ENCODE measurements around the gene PDLIM3. TPM values are rescaled to one million over a fixed set of nuclear protein-coding genes. Genes with fewer than 3 reads are reported as not detected.
"Not testable (repeated sequence)": the region's sequence is repeated elsewhere in the genome, so short reads cannot be mapped to it uniquely, and the experiment has no call there.

The PDLIM3 gene
- total RNA-seq, 3 donors from 2014 or later: not detected

DNA sequence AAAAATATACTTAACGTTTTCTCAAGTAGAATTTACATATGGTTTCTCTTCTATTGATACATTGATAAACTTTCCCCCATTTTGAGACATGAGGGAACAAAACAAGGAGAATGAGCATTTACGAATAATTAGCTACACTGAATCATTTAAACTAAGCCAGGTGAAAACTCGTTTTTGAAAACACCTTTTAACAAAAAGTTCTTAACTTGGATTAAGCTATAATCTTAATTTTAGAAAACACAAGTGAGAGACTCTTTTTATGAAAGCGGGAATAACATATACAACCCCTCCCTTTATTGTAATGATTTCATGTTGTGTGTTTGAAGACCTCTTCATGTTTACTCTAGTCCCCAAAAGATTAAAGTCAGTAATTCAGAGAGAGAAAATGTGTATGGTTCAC is 20.1 kb downstream of the PDLIM3 start:
- Mint-ChIP-seq H3K36me3 (ENCODE audit: insufficient read depth) (no peaks in the 10 kb centered on the region), H3K9me3 (no peaks in the 10 kb centered on the region), H3K4me1 (ENCODE audit: low read depth) (peaks cover 17% of the 10 kb centered on the region), H3K27me3 (ENCODE audit: low read depth) (peaks cover 44% of the 10 kb centered on the region), H3K4me3 (no peak overlapping the region)
- no peak for ATAC-seq
- DNase-seq: no peak

DNA sequence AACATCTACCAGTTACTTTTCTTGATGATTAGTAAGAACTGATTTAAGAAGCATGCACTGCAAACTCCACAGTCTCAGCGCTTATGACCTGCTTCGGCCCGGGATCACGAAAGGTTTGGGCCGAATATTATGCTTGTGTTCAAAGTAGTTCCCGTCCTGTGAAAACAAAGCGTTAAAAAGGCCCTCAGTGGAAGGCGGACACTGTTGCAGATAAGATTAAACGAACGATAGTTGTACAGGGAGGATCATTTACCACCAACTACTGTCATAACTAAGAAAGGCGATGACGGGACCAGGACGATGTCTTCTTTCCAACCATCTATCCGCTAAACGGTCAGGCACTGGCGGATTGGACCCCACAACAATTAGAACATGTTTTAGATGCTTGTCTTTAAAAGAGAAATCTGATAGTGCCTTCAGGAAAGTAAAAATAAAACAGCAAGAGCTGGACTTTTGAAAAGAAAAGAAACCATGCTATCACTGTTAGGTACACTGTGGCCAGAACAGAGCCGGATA is 21.1 kb downstream of the PDLIM3 start:
- Mint-ChIP-seq H3K36me3 (ENCODE audit: insufficient read depth) (no peaks in the 10 kb centered on the region), H3K4me1 (ENCODE audit: low read depth) (peaks cover 17% of the 10 kb centered on the region), H3K4me3 (no peak overlapping the region), H3K9me3 (no peaks in the 10 kb centered on the region), H3K27me3 (ENCODE audit: low read depth) (peaks cover 40% of the 10 kb centered on the region)
- no peak for DNase-seq
- no peak for ATAC-seq

DNA sequence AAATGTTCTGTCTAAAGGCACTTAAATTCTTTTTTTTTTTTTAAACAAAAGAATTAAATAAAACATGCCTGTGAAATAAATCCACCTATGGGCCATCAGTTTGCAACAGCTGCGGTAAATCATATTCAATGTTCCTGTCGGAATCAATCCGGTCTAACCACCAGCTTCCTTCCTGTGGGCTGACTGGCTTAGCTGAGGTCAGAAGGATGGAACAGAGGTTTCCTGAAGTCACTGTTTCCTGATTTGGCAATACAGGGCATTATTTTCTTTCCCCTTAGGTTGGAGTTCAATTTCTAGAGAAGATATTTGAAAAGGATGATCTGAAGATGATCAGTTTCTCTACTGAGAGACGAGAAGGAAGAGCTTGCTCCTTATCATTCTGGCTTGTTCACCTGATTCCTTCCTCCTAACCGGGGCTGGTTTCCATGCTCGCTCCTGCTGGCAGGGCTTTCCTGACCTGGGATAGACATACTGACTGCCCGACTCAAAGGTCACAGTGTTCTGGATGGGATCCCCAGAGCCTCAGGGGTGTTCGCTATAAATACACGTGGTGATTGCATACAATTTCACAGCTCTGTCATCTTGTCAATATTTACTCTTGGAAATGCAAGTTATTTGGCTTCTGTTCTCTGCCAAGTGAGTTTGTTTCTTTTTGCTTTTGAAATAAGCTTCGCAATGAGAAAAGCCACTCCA is 21.7 kb downstream of the PDLIM3 start:
- peaks cover 17% of the 10 kb centered on the region for H3K4me1 Mint-ChIP-seq (ENCODE audit: low read depth)
- no peak overlapping the region for H3K4me3 Mint-ChIP-seq
- H3K27me3 Mint-ChIP-seq (ENCODE audit: low read depth): peaks cover 40% of the 10 kb centered on the region
- no peaks in the 10 kb centered on the region for H3K36me3 Mint-ChIP-seq (ENCODE audit: insufficient read depth)
- no peaks in the 10 kb centered on the region for H3K9me3 Mint-ChIP-seq
- no peak for ATAC-seq
- no peak for DNase-seq

DNA sequence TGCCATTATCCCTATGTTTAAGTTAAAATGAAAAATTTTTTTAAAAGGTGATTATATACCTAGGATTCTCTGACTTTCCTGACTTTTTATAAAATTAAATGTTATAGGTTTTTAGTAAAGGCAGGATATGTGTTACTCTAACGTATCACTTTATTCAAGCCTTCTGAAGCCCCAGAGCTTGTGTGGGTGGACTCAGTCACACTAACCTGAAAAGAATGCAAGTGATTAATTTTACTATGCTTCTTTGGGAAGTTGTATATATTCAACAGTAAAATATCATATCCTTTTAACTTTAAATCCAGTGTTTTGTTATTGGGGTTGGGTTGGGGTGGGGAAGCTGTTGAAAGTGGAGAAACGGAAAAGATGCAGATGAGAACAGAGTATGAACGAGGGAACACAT is 22.8 kb downstream of the PDLIM3 start:
- Mint-ChIP-seq H3K4me1 (ENCODE audit: low read depth) (peaks cover 17% of the 10 kb centered on the region), H3K4me3 (no peak overlapping the region), H3K27me3 (ENCODE audit: low read depth) (peaks cover 44% of the 10 kb centered on the region), H3K9me3 (no peaks in the 10 kb centered on the region), H3K36me3 (ENCODE audit: insufficient read depth) (no peaks in the 10 kb centered on the region)
- DNase-seq: no peak
- no peak for ATAC-seq

DNA sequence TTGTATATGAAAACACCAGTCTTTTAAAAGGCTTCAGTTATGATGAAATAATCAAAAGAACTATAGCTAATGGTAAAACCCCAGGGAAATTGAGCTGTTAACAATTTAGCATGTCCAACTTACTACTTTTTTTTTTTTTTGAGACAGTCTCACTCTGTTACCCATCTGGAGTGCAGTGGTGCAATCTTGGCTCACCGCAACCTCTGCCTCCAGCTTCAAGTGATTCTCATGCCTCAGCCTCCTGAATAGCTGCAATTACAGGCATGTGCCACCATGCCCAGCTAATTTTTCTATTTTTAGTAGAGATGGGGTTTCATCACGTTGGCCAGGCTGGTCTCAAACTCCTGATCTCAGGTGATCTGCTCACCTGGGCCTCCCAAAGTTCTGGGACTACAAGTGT is 24.1 kb downstream of the PDLIM3 start:
- not testable (repeated sequence) for DNase-seq; H3K4me3 Mint-ChIP-seq; ATAC-seq; H3K36me3 Mint-ChIP-seq (ENCODE audit: insufficient read depth); H3K9me3 Mint-ChIP-seq
- H3K4me1 Mint-ChIP-seq (ENCODE audit: low read depth): peaks cover 17% of the 10 kb centered on the region
- H3K27me3 Mint-ChIP-seq (ENCODE audit: low read depth): peaks cover 45% of the 10 kb centered on the region

DNA sequence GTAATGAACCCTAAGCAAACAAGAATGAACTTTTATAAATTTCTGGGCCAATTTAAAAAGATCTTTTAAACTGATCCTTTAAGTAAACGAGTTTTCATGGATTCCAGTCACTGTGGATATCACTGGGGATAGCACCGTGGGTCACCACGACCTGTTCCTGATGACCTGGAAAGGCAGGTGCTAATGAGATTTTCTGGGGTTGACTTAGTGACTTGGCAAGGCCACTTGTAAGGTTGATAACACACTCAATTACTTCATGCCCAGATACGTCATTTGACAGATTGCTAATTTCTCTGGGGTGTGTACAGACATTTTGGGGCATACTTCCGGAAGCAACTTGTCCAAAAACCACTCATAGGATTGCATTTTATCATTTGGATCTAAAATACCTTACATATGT is 24.5 kb downstream of the PDLIM3 start:
- Mint-ChIP-seq H3K36me3 (ENCODE audit: insufficient read depth) (no peaks in the 10 kb centered on the region), H3K4me3 (no peak overlapping the region), H3K27me3 (ENCODE audit: low read depth) (peaks cover 47% of the 10 kb centered on the region), H3K4me1 (ENCODE audit: low read depth) (peaks cover 17% of the 10 kb centered on the region), H3K9me3 (no peaks in the 10 kb centered on the region)
- DNase-seq (no peak), ATAC-seq (no peak)

DNA sequence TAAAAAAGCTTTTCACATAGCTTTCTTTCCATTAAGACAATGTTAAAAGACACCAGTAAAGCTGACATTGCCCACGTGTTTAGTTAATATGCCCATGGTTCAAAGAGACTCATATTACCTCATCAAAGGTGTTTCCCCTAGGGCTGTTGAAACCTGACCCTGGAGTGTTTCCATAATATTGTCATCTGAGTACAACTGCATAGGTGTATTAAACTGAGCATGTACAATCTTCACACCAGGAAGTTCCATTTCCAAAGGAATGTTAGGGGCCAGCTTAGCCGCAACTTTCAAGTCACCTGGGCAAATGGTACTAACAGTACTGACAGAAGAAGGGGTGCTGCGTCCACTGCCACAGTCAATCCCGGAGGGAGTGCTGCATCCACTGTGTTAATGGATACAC is 27.1 kb downstream of the PDLIM3 start:
- H3K4me1 Mint-ChIP-seq (ENCODE audit: low read depth): peaks cover 7% of the 10 kb centered on the region
- no peak overlapping the region for H3K4me3 Mint-ChIP-seq
- ATAC-seq (no peak), DNase-seq (no peak)
- no peaks in the 10 kb centered on the region for H3K36me3 Mint-ChIP-seq (ENCODE audit: insufficient read depth)
- no peaks in the 10 kb centered on the region for H3K9me3 Mint-ChIP-seq
- H3K27me3 Mint-ChIP-seq (ENCODE audit: low read depth): peaks cover 39% of the 10 kb centered on the region

DNA sequence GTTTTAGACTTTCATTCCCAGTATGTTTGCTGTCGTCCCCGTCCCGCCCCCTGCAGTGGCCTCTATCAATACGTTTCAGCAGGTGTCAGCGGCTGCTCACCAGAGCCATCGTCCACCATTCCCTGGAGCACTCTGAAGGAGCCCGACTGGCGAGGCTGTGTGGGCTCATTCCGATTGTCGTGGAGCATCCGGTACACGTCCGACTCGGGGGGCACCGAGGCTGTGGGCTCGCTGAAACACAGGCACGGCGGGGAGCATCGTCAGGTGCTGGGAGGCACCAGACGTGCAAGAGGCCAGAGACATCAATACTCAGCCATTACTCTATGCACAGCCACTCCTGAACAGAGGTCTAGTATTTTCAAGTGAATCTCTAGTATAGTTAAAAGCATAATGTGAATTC is 28.9 kb downstream of the PDLIM3 start:
- no peaks in the 10 kb centered on the region for H3K36me3 Mint-ChIP-seq (ENCODE audit: insufficient read depth)
- no peaks in the 10 kb centered on the region for H3K4me1 Mint-ChIP-seq (ENCODE audit: low read depth)
- ATAC-seq (no peak), DNase-seq (no peak)
- H3K9me3 Mint-ChIP-seq: no peaks in the 10 kb centered on the region
- no peak overlapping the region for H3K4me3 Mint-ChIP-seq
- peaks cover 35% of the 10 kb centered on the region for H3K27me3 Mint-ChIP-seq (ENCODE audit: low read depth)

DNA sequence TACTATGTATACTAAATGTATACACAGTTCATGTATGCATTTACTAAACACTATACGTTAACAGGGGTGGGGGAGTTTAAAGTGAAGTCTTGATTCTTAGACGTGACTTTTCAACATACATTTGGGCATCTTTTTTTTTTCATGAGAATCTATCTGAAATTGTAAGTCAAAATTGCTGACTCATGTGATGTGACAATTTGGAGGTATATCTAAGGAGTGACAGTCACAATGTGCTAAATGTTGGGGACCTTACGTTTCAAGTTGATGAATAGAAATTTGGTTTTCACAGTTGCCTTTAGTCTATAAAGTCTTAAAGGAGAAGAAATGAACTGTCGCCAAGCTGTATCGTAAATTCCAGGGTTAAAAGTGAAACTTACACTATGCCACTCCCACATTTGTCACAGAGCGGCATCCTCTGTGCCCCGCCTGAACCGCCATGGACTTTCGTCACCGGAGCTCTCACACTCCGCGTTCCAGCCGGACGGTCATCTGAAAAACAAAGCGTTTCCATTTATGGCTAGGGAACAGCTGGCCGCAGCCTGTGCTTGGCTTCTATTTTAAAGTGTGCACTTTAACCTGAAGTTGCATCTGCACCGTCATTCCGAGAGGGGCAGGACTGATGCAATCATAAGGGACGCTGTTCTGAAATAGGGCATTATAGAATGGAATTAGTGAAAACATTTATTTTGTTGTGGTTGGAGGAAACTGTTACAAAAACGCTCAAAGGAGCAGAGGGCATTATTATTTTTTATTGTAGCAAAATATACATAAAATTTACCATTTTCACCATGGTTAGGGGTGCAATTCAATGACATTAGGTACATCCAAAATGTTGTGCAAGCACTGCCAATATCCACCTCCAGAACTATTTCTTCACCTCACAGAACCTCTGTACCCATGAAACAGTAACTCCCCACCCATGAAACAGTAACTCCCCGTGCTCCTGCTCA is 30.9 kb downstream of the PDLIM3 start:
- ATAC-seq: no peak
- peaks cover 31% of the 10 kb centered on the region for H3K27me3 Mint-ChIP-seq (ENCODE audit: low read depth)
- DNase-seq: no peak
- peaks cover 8% of the 10 kb centered on the region for H3K9me3 Mint-ChIP-seq
- no peak overlapping the region for H3K4me3 Mint-ChIP-seq
- H3K4me1 Mint-ChIP-seq (ENCODE audit: low read depth): no peaks in the 10 kb centered on the region
- H3K36me3 Mint-ChIP-seq (ENCODE audit: insufficient read depth): no peaks in the 10 kb centered on the region

DNA sequence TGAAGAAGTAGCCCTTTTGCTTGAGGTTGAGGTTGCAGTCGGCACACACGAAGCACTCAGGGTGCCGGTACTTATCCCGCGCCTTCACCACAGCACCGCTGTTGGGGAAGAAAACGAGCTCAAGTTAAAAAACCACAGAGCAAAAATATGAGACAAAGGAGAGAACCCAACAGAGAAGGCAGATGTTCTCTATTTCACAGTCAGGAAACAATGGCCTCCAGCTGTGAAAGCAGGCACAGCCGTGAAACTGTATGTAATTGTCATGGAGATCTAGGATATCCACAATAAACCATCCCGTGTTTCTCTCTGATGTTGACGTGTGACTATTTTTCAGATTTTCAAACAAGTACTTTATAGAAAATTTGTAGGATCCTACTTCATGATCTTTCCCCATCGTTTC is 32.9 kb downstream of the PDLIM3 start:
- Mint-ChIP-seq H3K4me1 (ENCODE audit: low read depth) (no peaks in the 10 kb centered on the region), H3K36me3 (ENCODE audit: insufficient read depth) (no peaks in the 10 kb centered on the region), H3K27me3 (ENCODE audit: low read depth) (peaks cover 27% of the 10 kb centered on the region), H3K4me3 (no peak overlapping the region), H3K9me3 (peaks cover 8% of the 10 kb centered on the region)
- ATAC-seq (no peak), DNase-seq (no peak)

DNA sequence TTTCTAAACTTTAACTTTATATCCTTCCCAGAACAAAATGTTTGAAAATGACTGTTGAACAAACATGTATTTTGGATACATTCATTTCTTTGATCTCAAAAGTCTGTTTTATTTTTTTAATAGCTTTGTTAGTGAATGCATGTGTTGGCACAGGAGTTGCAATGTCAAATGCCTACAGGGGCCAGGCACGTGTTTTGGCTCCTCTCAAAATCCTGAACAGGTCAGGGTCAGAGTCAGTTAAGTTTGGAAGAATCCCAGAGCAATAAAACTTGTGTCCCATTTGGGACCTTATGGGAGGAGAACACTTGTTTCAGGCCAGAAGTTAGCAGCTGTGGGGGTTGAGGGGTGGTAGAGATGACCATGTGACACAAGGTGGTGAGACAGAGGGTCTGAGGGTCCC is 34.7 kb downstream of the PDLIM3 start:
- peaks cover 8% of the 10 kb centered on the region for H3K9me3 Mint-ChIP-seq
- ATAC-seq (no peak), DNase-seq (no peak)
- no peaks in the 10 kb centered on the region for H3K36me3 Mint-ChIP-seq (ENCODE audit: insufficient read depth)
- no peak overlapping the region for H3K4me3 Mint-ChIP-seq
- H3K27me3 Mint-ChIP-seq (ENCODE audit: low read depth): peaks cover 21% of the 10 kb centered on the region
- no peaks in the 10 kb centered on the region for H3K4me1 Mint-ChIP-seq (ENCODE audit: low read depth)

DNA sequence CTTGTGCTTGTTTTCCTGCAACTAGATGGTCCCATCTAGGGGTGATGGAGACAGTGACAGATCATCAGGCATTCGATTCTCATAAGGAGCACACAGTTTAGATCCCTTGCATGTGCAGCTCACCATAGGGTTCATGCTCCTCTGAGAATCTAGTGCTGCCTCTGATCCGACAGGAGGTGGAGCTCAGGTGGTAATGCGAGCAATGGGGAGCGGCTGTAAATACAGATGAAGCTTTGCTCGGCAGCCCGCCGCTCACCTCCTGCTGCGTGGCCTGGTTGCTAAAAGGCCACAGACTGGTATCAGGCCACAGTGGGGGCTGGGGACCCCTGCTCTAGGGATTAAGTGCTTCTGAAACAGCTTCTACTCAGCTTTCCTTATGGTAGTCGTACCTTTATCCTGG is 35.3 kb downstream of the PDLIM3 start:
- peaks cover 8% of the 10 kb centered on the region for H3K9me3 Mint-ChIP-seq
- peaks cover 21% of the 10 kb centered on the region for H3K27me3 Mint-ChIP-seq (ENCODE audit: low read depth)
- no peak for DNase-seq
- H3K36me3 Mint-ChIP-seq (ENCODE audit: insufficient read depth): no peaks in the 10 kb centered on the region
- H3K4me3 Mint-ChIP-seq: no peak overlapping the region
- H3K4me1 Mint-ChIP-seq (ENCODE audit: low read depth): no peaks in the 10 kb centered on the region
- ATAC-seq: no peak

DNA sequence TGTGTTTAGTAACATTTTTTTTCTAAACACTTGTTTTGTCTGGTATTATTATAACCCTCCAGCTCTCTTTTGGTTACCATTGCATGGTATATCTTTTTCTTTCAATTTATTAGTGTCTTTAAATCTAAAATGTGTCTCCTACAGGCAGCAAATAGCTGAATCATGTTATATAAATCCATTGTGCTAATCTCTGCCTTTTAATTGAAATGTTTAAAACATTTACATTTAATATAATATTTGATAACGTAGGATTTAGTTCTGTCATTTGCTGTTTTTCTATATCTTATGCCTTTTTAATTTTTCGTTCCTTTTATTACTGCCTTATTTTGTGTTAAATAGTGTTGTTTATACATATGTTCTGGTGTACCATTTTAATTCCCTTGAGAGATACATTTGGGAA is 46.7 kb downstream of the PDLIM3 start:
- Mint-ChIP-seq H3K9me3 (peaks cover 16% of the 10 kb centered on the region), H3K27me3 (ENCODE audit: low read depth) (peaks cover 27% of the 10 kb centered on the region), H3K4me3 (no peak overlapping the region), H3K36me3 (ENCODE audit: insufficient read depth) (peaks cover 1% of the 10 kb centered on the region), H3K4me1 (ENCODE audit: low read depth) (no peaks in the 10 kb centered on the region)
- ATAC-seq (no peak), DNase-seq (no peak)

DNA sequence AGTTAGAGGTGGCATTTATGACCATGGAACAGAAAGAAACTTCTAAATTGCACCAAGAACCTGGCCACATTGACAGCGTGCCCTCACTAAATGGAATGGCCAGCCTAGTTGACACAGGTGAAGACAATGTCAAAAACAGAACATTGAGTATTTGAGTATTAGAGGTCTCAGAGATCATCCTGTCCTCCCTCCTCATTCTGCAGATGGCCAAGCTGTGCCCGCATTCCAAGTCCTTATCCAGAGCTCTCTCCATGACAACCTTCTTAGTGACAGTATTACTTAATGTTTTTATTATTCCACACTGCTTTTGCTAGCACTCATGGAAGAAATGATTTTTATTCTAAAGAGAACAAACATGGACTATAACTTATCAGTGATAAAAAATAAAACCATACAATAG is 53.9 kb downstream of the PDLIM3 start:
- no peak overlapping the region for H3K4me3 Mint-ChIP-seq

More for the DNA sequence above, 53.9 kb downstream of the PDLIM3 start:
- H3K27me3 Mint-ChIP-seq (ENCODE audit: low read depth): peaks cover 34% of the 10 kb centered on the region
- no peaks in the 10 kb centered on the region for H3K9me3 Mint-ChIP-seq
- no peaks in the 10 kb centered on the region for H3K36me3 Mint-ChIP-seq (ENCODE audit: insufficient read depth)
- DNase-seq: no peak
- no peak for ATAC-seq
- H3K4me1 Mint-ChIP-seq (ENCODE audit: low read depth): no peaks in the 10 kb centered on the region
